ENCODE measurements around the gene BAIAP2L2. TPM values are rescaled to one million over a fixed set of nuclear protein-coding genes. Genes with fewer than 3 reads are reported as not detected.

The BAIAP2L2 gene
- total RNA-seq, 3 donors from 2014 or later (not counting 1 experiment from before 2014, with no cell fraction given): 0.99 to 1.9 (median 1.2) TPM

DNA sequence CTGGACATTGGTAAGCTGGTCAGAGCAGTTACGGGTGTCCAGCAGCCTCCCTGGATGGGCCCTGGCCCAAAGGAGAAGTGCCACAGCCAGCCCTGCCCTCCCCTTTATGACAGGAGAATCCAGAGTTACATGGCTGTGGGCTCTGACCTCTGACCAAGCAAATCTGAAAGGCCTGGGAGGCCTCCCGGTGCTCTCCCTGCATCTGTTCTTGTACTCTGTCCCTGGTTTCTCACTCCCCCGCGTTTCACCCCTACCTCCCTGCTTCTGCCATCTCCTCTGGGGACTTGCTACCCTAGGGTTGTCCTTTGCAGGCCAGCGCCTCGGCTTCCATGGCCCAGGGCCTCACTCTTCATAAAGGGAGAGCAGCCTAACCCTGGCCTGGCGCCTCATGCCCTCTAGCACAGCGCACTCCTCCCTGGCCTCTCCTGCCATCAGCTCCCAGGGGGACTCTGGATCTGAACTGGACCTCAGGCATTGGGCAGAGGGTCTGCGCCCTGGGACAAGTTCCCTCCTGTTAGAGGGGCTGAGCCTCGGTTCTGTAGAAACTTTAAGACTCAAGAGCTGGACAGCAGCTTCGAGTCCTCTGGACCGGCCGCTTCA, 42.6 kb downstream of the BAIAP2L2 start:
- WGBS (ENCODE audit: insufficient coverage): 96% methylated on average over 13 of the region's 13 CpGs

GRCh38 chr22:38067028-38067415, 43.5 kb downstream of the BAIAP2L2 start:
- 96% methylated on average over 8 of the region's 8 CpGs for WGBS (ENCODE audit: insufficient coverage)
- no peak for DNase-seq
- intact Hi-C loops (cut with micrococcal nuclease): no loop called here
- Mint-ChIP-seq H3K27me3 (ENCODE audit: low read depth in 2 of 2) (no peaks in the 10 kb centered on the region), H3K9me3 (no peaks in the 10 kb centered on the region), H3K36me3 (peaks cover 6% of the 10 kb centered on the region), H3K4me3 (no peak overlapping the region), H3K27ac (no peak overlapping the region), H3K4me1 (no peaks in the 10 kb centered on the region)
- Histone ChIP-seq H3K4me3 (ENCODE audit: low read length) (no peak overlapping the region), H3K9me3 (ENCODE audit: control insufficient read depth, insufficient read depth, low read length) (no peaks in the 10 kb centered on the region), H3K27ac (ENCODE audit: low read length) (no peak overlapping the region), H3K4me1 (ENCODE audit: control insufficient read depth, insufficient read depth, low read length) (no peaks in the 10 kb centered on the region), H3K27me3 (ENCODE audit: control insufficient read depth, insufficient read depth, low read length) (no peaks in the 10 kb centered on the region), H3K36me3 (ENCODE audit: control insufficient read depth, insufficient read depth, low read length) (peaks cover 48% of the 10 kb centered on the region)
- TF ChIP-seq, protein P1, sequence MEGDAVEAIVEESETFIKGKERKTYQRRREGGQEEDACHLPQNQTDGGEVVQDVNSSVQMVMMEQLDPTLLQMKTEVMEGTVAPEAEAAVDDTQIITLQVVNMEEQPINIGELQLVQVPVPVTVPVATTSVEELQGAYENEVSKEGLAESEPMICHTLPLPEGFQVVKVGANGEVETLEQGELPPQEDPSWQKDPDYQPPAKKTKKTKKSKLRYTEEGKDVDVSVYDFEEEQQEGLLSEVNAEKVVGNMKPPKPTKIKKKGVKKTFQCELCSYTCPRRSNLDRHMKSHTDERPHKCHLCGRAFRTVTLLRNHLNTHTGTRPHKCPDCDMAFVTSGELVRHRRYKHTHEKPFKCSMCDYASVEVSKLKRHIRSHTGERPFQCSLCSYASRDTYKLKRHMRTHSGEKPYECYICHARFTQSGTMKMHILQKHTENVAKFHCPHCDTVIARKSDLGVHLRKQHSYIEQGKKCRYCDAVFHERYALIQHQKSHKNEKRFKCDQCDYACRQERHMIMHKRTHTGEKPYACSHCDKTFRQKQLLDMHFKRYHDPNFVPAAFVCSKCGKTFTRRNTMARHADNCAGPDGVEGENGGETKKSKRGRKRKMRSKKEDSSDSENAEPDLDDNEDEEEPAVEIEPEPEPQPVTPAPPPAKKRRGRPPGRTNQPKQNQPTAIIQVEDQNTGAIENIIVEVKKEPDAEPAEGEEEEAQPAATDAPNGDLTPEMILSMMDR (IDR thresholded peaks at IDR 0.05): no peak
- no peak for ATAC-seq

More for the DNA sequence above, 42.6 kb downstream of the BAIAP2L2 start:
- Histone ChIP-seq H3K9me3 (ENCODE audit: control insufficient read depth, insufficient read depth, low read length) (no peaks in the 10 kb centered on the region), H3K4me3 (ENCODE audit: low read length) (no peak overlapping the region), H3K27me3 (ENCODE audit: control insufficient read depth, insufficient read depth, low read length) (no peaks in the 10 kb centered on the region), H3K27ac (ENCODE audit: low read length) (no peak overlapping the region), H3K4me1 (ENCODE audit: control insufficient read depth, insufficient read depth, low read length) (no peaks in the 10 kb centered on the region), H3K36me3 (ENCODE audit: control insufficient read depth, insufficient read depth, low read length) (peaks cover 55% of the 10 kb centered on the region)
- H3K36me3 Mint-ChIP-seq: peaks cover 1% of the 10 kb centered on the region
- intact Hi-C loops (cut with micrococcal nuclease): no loop called here
- H3K4me3 Mint-ChIP-seq: no peak overlapping the region
- DNase-seq (no peak), ATAC-seq (no peak)
- H3K27me3 Mint-ChIP-seq (ENCODE audit: low read depth in 2 of 2): no peaks in the 10 kb centered on the region
- no peaks in the 10 kb centered on the region for H3K9me3 Mint-ChIP-seq
- H3K4me1 Mint-ChIP-seq: no peaks in the 10 kb centered on the region
- TF ChIP-seq, protein P1 (IDR thresholded peaks at IDR 0.05): no peak
- no peak overlapping the region for H3K27ac Mint-ChIP-seq

DNA sequence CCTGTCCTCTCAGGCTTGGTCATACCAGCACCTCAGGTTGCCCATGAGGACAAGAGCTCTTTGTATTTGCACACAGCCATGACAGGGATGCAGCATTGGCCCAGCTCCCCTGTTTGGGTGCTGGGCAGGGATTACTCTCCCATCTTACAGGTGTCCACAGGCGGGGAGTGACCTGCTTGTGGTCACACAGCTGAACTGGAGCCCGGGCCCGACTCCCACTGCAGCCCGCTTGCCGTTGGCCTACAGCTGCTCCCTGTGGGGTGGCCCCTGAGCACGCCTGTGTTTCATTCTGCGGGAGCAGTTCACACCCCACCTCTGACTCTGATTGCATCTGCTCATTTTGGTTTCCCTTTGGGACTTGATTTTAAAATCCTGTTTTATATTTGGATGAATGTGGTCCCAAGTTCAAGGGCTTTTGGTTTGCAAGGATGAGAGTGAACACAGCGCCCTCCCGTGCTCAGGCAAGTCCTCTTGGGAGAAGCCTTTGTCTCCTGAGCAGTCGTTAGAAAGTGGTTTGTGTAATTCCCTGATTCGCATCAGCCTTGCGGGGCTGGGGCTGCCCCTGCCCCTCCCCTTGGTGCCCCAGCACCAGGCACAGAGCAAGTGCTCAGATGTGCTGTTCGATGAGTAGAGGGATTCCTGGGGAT, 44.0 kb downstream of the BAIAP2L2 start:
- intact Hi-C loops (cut with micrococcal nuclease): no loop called here
- Mint-ChIP-seq H3K27ac (no peak overlapping the region), H3K27me3 (ENCODE audit: low read depth in 2 of 2) (no peaks in the 10 kb centered on the region), H3K4me3 (no peak overlapping the region), H3K4me1 (no peaks in the 10 kb centered on the region), H3K9me3 (no peaks in the 10 kb centered on the region), H3K36me3 (peaks cover 6% of the 10 kb centered on the region)
- no peaks in the 10 kb centered on the region for H3K4me1 ChIP-seq (ENCODE audit: control insufficient read depth, insufficient read depth, low read length)
- no peak overlapping the region for H3K27ac ChIP-seq (ENCODE audit: low read length)
- no peaks in the 10 kb centered on the region for H3K9me3 ChIP-seq (ENCODE audit: control insufficient read depth, insufficient read depth, low read length)
- no peak overlapping the region for H3K4me3 ChIP-seq (ENCODE audit: low read length)
- DNase-seq: no peak
- TF ChIP-seq, protein P1 (IDR thresholded peaks at IDR 0.05): no peak
- no peak for ATAC-seq
- no peaks in the 10 kb centered on the region for H3K27me3 ChIP-seq (ENCODE audit: control insufficient read depth, insufficient read depth, low read length)
- WGBS (ENCODE audit: insufficient coverage): 95% methylated on average over 13 of the region's 13 CpGs
- peaks cover 45% of the 10 kb centered on the region for H3K36me3 ChIP-seq (ENCODE audit: control insufficient read depth, insufficient read depth, low read length)
